H9 (cell line): ENCODE measurements around the gene OR2A2. TPM values are rescaled to one million over a fixed set of nuclear protein-coding genes. Genes with fewer than 3 reads are reported as not detected.

Experiments
- DNase-seq: peaks from one replicate; pipeline ENCODE4 v3.0.0-alpha.2; 2017
- H2AFZ ChIP-seq: one replicate; pipeline ENCODE4 v1.6.1; 2013; ENCODE audit warnings: mild to moderate bottlenecking, low read length, control low read depth, moderate library complexity
- H2AK5ac ChIP-seq: 2 replicates; pipeline ENCODE4 v1.6.1; 2013; ENCODE audit warnings: low read length, control low read depth, mixed read lengths; ENCODE audit not compliant: insufficient read length
- H2BK120ac ChIP-seq: one replicate; pipeline ENCODE4 v1.6.1; 2013; ENCODE audit warnings: low read depth, mild to moderate bottlenecking, low read length, control low read depth, inconsistent platforms; ENCODE audit not compliant: poor library complexity, severe bottlenecking
- H2BK12ac ChIP-seq: 2 replicates; pipeline ENCODE4 v1.6.1; 2013; ENCODE audit warnings: low read length, control low read depth, mixed read lengths, low read depth; ENCODE audit not compliant: insufficient read length
- H2BK15ac ChIP-seq: 2 replicates; pipeline ENCODE4 v1.6.1; 2013; ENCODE audit warnings: low read depth, low read length, control low read depth
- H2BK20ac ChIP-seq: one replicate; pipeline ENCODE4 v1.6.1; 2013; ENCODE audit warnings: low read depth, mild to moderate bottlenecking, low read length, control low read depth, inconsistent platforms; ENCODE audit not compliant: poor library complexity, severe bottlenecking
- H2BK5ac ChIP-seq: 2 replicates; pipeline ENCODE4 v1.6.1; 2013; ENCODE audit warnings: low read length, control low read depth, mixed read lengths; ENCODE audit not compliant: insufficient read length
- H3K14ac ChIP-seq: 2 replicates; pipeline ENCODE4 v1.6.1; 2013; ENCODE audit warnings: low read length, control low read depth; ENCODE audit not compliant: insufficient read depth
- H3K18ac ChIP-seq: 2 replicates; pipeline ENCODE4 v1.6.1; 2013; ENCODE audit warnings: low read depth, mild to moderate bottlenecking, mixed read lengths, low read length, control low read depth; ENCODE audit not compliant: insufficient read length
- H3K23ac ChIP-seq: 2 replicates; pipeline ENCODE4 v1.6.1; 2013; ENCODE audit warnings: low read length, control low read depth, mixed read lengths, low read depth; ENCODE audit not compliant: insufficient read length
- H3K23me2 ChIP-seq: 2 replicates; pipeline ENCODE4 v1.6.1; 2013; ENCODE audit warnings: low read depth, mild to moderate bottlenecking, mixed read lengths, low read length, control low read depth; ENCODE audit not compliant: insufficient read length, poor library complexity, severe bottlenecking
- H3K27ac ChIP-seq: 2 replicates; pipeline ENCODE4 v1.5.1; 2013; ENCODE audit warnings: low read length, control low read depth, mixed read lengths, low read depth; ENCODE audit not compliant: insufficient read length
- H3K27me3 ChIP-seq: 2 replicates; pipeline ENCODE4 v1.6.1; 2013; ENCODE audit warnings: low read length, control low read depth, inconsistent platforms; ENCODE audit not compliant: insufficient read depth
- H3K4ac ChIP-seq: 2 replicates; pipeline ENCODE4 v1.6.1; 2013; ENCODE audit warnings: low read depth, mild to moderate bottlenecking, control low read depth, inconsistent platforms, low read length, moderate library complexity
- H3K4me1 ChIP-seq: 2 replicates; pipeline ENCODE4 v1.6.1; 2013; ENCODE audit warnings: low read length, control low read depth, inconsistent platforms; ENCODE audit not compliant: insufficient read depth
- H3K4me2 ChIP-seq: 2 replicates; pipeline ENCODE4 v1.6.1; 2013; ENCODE audit warnings: low read length, control low read depth, mixed read lengths; ENCODE audit not compliant: insufficient read length, insufficient read depth
- H3K56ac ChIP-seq: 2 replicates; pipeline ENCODE4 v1.6.1; 2013; ENCODE audit warnings: low read depth, mild to moderate bottlenecking, mixed read lengths, low read length, control low read depth; ENCODE audit not compliant: insufficient read length
- H3K79me1 ChIP-seq: 2 replicates; pipeline ENCODE4 v1.6.1; 2013; ENCODE audit warnings: low read depth, mild to moderate bottlenecking, moderate library complexity, low read length, control low read depth, inconsistent platforms; ENCODE audit not compliant: insufficient read depth, poor library complexity, severe bottlenecking
- H3K79me2 ChIP-seq: 2 replicates; pipeline ENCODE4 v1.6.1; 2013; ENCODE audit warnings: low read length, control low read depth, inconsistent platforms; ENCODE audit not compliant: insufficient read depth
- H3K9ac ChIP-seq: 2 replicates; pipeline ENCODE4 v1.6.1; 2013; ENCODE audit warnings: low read length, control low read depth, mixed read lengths; ENCODE audit not compliant: insufficient read length; ENCODE audit errors: extremely low read depth
- H3K9me3 ChIP-seq: one replicate; pipeline ENCODE4 v1.6.1; 2013; ENCODE audit warnings: low read depth, low read length, inconsistent platforms; ENCODE audit not compliant: control insufficient read depth
- H3T11ph ChIP-seq: one replicate; pipeline ENCODE4 v1.6.1; 2013; ENCODE audit warnings: mild to moderate bottlenecking, low read length, control low read depth, inconsistent platforms
- H4K20me1 ChIP-seq: one replicate; pipeline ENCODE4 v1.6.1; 2013; ENCODE audit not compliant: control insufficient read depth, insufficient read length, insufficient read depth
- H4K5ac ChIP-seq: 2 replicates; pipeline ENCODE4 v1.6.1; 2013; ENCODE audit warnings: low read depth, mild to moderate bottlenecking, mixed read lengths, low read length, control low read depth; ENCODE audit not compliant: insufficient read length
- H4K8ac ChIP-seq: replicated peaks from 2 replicates; pipeline ENCODE4 v1.6.1; 2013; ENCODE audit warnings: low read length, control low read depth, mixed read lengths, low read depth; ENCODE audit not compliant: insufficient read length
- H4K91ac ChIP-seq: 2 replicates; pipeline ENCODE4 v1.6.1; 2013; ENCODE audit warnings: low read depth, mild to moderate bottlenecking, moderate library complexity, mixed read lengths, low read length, control low read depth; ENCODE audit not compliant: insufficient read length
- H3K27ac Mint-ChIP-seq, 3 experiments: 2 replicates in 2 of 3; 3 replicates in 1 of 3; pipeline ENCODE4 v1.8.0; 2020 to 2021; ENCODE audit warnings: mixed read lengths in 3 of 3, mild to moderate bottlenecking in 1 of 3, moderate library complexity in 1 of 3
- H3K27me3 Mint-ChIP-seq: 2 replicates; pipeline ENCODE4 v1.8.0; 2021; ENCODE audit warnings: low read depth, mild to moderate bottlenecking, moderate library complexity, mixed read lengths
- H3K36me3 Mint-ChIP-seq, 3 experiments: 2 replicates in 2 of 3; 3 replicates in 1 of 3; pipeline ENCODE4 v1.8.0; 2020 to 2021; ENCODE audit warnings: low read depth in 3 of 3, mixed read lengths in 3 of 3; ENCODE audit not compliant: insufficient read depth in 1 of 3
- H3K4me1 Mint-ChIP-seq, 2 experiments: 2 replicates each; pipeline ENCODE4 v1.8.0; 2020; ENCODE audit warnings: mixed read lengths in 2 of 2
- H3K4me3 Mint-ChIP-seq, 2 experiments: 2 replicates in 1 of 2; 3 replicates in 1 of 2; pipeline ENCODE4 v1.8.0; 2020 to 2021; ENCODE audit warnings: mild to moderate bottlenecking in 2 of 2, mixed read lengths in 2 of 2, moderate library complexity in 1 of 2
- H3K9me3 Mint-ChIP-seq, 2 experiments: 2 replicates in 1 of 2; 3 replicates in 1 of 2; pipeline ENCODE4 v1.8.0; 2020; ENCODE audit warnings: mild to moderate bottlenecking in 2 of 2, mixed read lengths in 2 of 2, moderate library complexity in 1 of 2
- WGBS: extraction: QIAGEN DNeasy Blood & Tissue Kit; methylation state at CpG from one replicate; pipeline ENCODE4 v1.1.7; 2013; ENCODE audit warnings: missing lambda C conversion rate, low lambda C conversion rate, mixed read lengths; ENCODE audit not compliant: insufficient read length; ENCODE audit errors: extremely low coverage; 5-methylcytosine and 5-hydroxymethylcytosine counted together
- total RNA-seq: library from RNA; stranded (reverse); gene quantifications from 2 replicates; pipeline ENCODE4 v1.2.1, GENCODE V29; 2021
- TF ChIP-seq, protein P1 (sequence below): fragments of 200-600 bp; sonication (generic); conservative IDR thresholded peaks from 3 replicates; pipeline ENCODE4 v1.8.0; 2021; ENCODE audit warnings: antibody characterized with exemption, mild to moderate bottlenecking

The OR2A2 gene
- total RNA-seq, 1 experiment from 2014 or later, result not detected

DNA sequence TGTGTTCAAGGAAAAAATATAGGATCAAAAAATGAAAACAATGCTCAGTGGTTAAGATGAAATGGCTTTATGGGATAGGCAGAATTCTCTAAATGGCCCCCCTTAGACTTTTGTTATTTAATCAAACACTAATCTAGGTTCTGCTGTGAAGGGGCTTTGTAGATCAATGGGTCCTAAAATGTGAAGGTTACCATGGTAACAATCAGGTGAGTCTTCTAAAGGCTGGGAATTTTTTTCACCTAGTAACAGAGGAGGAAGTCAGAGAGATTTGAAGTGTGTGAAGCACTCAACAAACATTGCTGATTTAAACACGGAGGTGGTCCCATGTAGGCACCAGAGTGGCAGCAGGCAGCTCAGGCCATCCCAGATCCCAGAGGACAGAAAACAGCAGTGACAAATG is 24.7 kb downstream of the OR2A2 start:
- Histone ChIP-seq H2BK12ac (no peak overlapping the region), H3K23ac (no peak overlapping the region), H3K23me2 (no peaks in the 10 kb centered on the region), H3K27ac (no peak overlapping the region), H2BK20ac (no peak overlapping the region), H4K8ac (no peak overlapping the region), H3K14ac (no peak overlapping the region), H3K79me1 (no peaks in the 10 kb centered on the region), H3K9me3 (no peaks in the 10 kb centered on the region), H2BK5ac (no peak overlapping the region), H2BK15ac (no peak overlapping the region), H4K20me1 (no peaks in the 10 kb centered on the region), H3K4me2 (no peak overlapping the region), H2AFZ (no peak overlapping the region), H2BK120ac (no peak overlapping the region), H2AK5ac (no peak overlapping the region), H3K9ac (no peak overlapping the region), H3K18ac (no peak overlapping the region), H4K5ac (no peak overlapping the region), H3T11ph (no peak overlapping the region), H3K4ac (no peak overlapping the region), H3K4me1 (no peaks in the 10 kb centered on the region), H3K79me2 (no peaks in the 10 kb centered on the region), H4K91ac (no peak overlapping the region), H3K27me3 (no peaks in the 10 kb centered on the region), H3K56ac (no peak overlapping the region)
- H3K36me3 Mint-ChIP-seq, result no peaks in the 10 kb centered on the region
- WGBS, result no CpG with 5 or more reads among the region's 1 CpG
- H3K27ac Mint-ChIP-seq, result no peak overlapping the region
- H3K4me1 Mint-ChIP-seq, result peaks cover 3% of the 10 kb centered on the region in 2 experiments; a peak in 2 of 4 replicates
- H3K27me3 Mint-ChIP-seq, result no peaks in the 10 kb centered on the region; the same call in 1 of the 2 replicates
- TF ChIP-seq, protein P1, sequence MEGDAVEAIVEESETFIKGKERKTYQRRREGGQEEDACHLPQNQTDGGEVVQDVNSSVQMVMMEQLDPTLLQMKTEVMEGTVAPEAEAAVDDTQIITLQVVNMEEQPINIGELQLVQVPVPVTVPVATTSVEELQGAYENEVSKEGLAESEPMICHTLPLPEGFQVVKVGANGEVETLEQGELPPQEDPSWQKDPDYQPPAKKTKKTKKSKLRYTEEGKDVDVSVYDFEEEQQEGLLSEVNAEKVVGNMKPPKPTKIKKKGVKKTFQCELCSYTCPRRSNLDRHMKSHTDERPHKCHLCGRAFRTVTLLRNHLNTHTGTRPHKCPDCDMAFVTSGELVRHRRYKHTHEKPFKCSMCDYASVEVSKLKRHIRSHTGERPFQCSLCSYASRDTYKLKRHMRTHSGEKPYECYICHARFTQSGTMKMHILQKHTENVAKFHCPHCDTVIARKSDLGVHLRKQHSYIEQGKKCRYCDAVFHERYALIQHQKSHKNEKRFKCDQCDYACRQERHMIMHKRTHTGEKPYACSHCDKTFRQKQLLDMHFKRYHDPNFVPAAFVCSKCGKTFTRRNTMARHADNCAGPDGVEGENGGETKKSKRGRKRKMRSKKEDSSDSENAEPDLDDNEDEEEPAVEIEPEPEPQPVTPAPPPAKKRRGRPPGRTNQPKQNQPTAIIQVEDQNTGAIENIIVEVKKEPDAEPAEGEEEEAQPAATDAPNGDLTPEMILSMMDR, result no peak
- H3K4me3 Mint-ChIP-seq, result no peak overlapping the region
- DNase-seq, result no peak
- H3K9me3 Mint-ChIP-seq, result no peaks in the 10 kb centered on the region
